HG03060 (cell line): Measurements from ENCODE around the gene CCDC102A.
"Not testable (repeated sequence)": the region's sequence is repeated elsewhere in the genome, so short reads cannot be mapped to it uniquely, and the experiment has no call there.

Experiments
- ATAC-seq: cut with Tn5 transposase; IDR thresholded peaks from one replicate; pipeline ENCODE4 v1.9.1; 2021; ENCODE audit warnings: low read depth, moderate number of reproducible peaks; ENCODE audit not compliant: unreplicated experiment

CCDC102A gene

GRCh38 chr16:57536306-57537193 is at the start of gene CCDC102A:
Gene CCDC102A (minus strand): TSS chr16:57536571. CDS start chr16:57529177, 7,394 bp downstream.
- no peak for ATAC-seq

- ATAC-seq, result no peak
These were observed 48.8 kb upstream of the CCDC102A start for GRCh38 chr16:57585051-57585687.

GRCh38 chr16:57579361-57579665 is 42.9 kb upstream of the CCDC102A start:
- ATAC-seq, result no peak

- ATAC-seq, result no peak
These were observed 42.4 kb upstream of the CCDC102A start for GRCh38 chr16:57578521-57579360.

- no peak for ATAC-seq
These were observed 41.4 kb upstream of the CCDC102A start for GRCh38 chr16:57577691-57578224.

GRCh38 chr16:57577214-57577613 is 40.8 kb upstream of the CCDC102A start:
- no peak for ATAC-seq

GRCh38 chr16:57576429-57576870 is 40.1 kb upstream of the CCDC102A start:
- no peak for ATAC-seq

GRCh38 chr16:57575468-57576277 is 39.3 kb upstream of the CCDC102A start:
- ATAC-seq, result no peak

GRCh38 chr16:57574646-57575467 is 38.5 kb upstream of the CCDC102A start:
- no peak for ATAC-seq

GRCh38 chr16:57574086-57574485 is 37.7 kb upstream of the CCDC102A start:
- no peak for ATAC-seq

- ATAC-seq, result no peak
These were observed 36.8 kb upstream of the CCDC102A start for GRCh38 chr16:57572978-57573728.

- ATAC-seq, result no peak
These were observed 34.7 kb upstream of the CCDC102A start for GRCh38 chr16:57571098-57571497.

- no peak for ATAC-seq
These were observed 34.1 kb upstream of the CCDC102A start for GRCh38 chr16:57570301-57571070.

GRCh38 chr16:57569306-57569946 is 33.1 kb upstream of the CCDC102A start:
- ATAC-seq, result no peak

- ATAC-seq, result not testable (repeated sequence)
These were observed 32.4 kb upstream of the CCDC102A start for GRCh38 chr16:57568772-57569171.

- ATAC-seq, result no peak
These were observed 31.9 kb upstream of the CCDC102A start for GRCh38 chr16:57568173-57568678.

- no peak for ATAC-seq
These were observed 31.3 kb upstream of the CCDC102A start for GRCh38 chr16:57567691-57568090.
